SK-N-SH (cell line): ENCODE results near the gene LRRC75A. TPM values are rescaled to one million over a fixed set of nuclear protein-coding genes. Genes with fewer than 3 reads are reported as not detected.

Experiments used
- CTCF ChIA-PET: fragments of 300-600, 350-600 bp; formaldehyde crosslinking; extraction: SDS; loops from one replicate; lab custom pipeline; 2021; lab: Yijun Ruan, JAX
- POLR2A ChIA-PET: fragments of 350-600 bp; sonication (Branson Sonifier 250); formaldehyde crosslinking; extraction: SDS; loops from one replicate; lab custom pipeline; 2020; ENCODE audit warnings: antibody characterized with exemption, inconsistent platforms; lab: Yijun Ruan, JAX
- DNase-seq: peaks from one replicate; pipeline ENCODE4 v3.0.0; 2012
- H2AFZ ChIP-seq: fragments of 200-600 bp; sonication (generic); 2 replicates; pipeline ENCODE4 v1.8.1; 2016; ENCODE audit warnings: antibody characterized with exemption, mild to moderate bottlenecking, low read depth
- H3F3A ChIP-seq: fragments of 200-600 bp; sonication (generic); replicated peaks from 2 replicates; pipeline ENCODE3; 2016; ENCODE audit warnings: antibody characterized with exemption, mild to moderate bottlenecking; ENCODE audit not compliant: insufficient read depth
- H3K27ac ChIP-seq, 2 experiments: fragments of 200-500 bp in 1 of 2; fragments of 200-600 bp in 1 of 2; sonication (Bioruptor generic) in 1 of 2; sonication (generic), shearing (Covaris generic) in 1 of 2; 2 replicates each; pipeline versions ENCODE4 v1.5.1 to v1.6.1; 2014 to 2016; ENCODE audit warnings: low read depth in 2 of 2, inconsistent platforms in 1 of 2, low read length in 1 of 2, mild to moderate bottlenecking in 1 of 2, mixed read lengths in 1 of 2
- H3K27me3 ChIP-seq: fragments of 200-600 bp; sonication (generic), shearing (Covaris generic); 2 replicates; pipeline ENCODE4 v1.6.1; 2016; ENCODE audit warnings: mixed run types; ENCODE audit not compliant: insufficient read depth
- H3K36me3 ChIP-seq, 2 experiments: fragments of 200-500 bp in 1 of 2; fragments of 200-600 bp in 1 of 2; sonication (Bioruptor generic) in 1 of 2; sonication (generic) in 1 of 2; replicated peaks in 1 of 2; 2 replicates each; pipeline versions ENCODE3 to v1.5.1; 2014 to 2016; ENCODE audit warnings: low read length in 1 of 2, mild to moderate bottlenecking in 1 of 2; ENCODE audit not compliant: insufficient read depth in 2 of 2, control insufficient read depth in 1 of 2
- H3K4me1 ChIP-seq, 2 experiments: fragments of 200-500 bp in 1 of 2; fragments of 200-600 bp in 1 of 2; sonication (Bioruptor generic) in 1 of 2; sonication (generic), shearing (Covaris generic) in 1 of 2; 2 replicates each; pipeline versions ENCODE4 v1.5.1 to v1.6.1; 2014 to 2016; ENCODE audit warnings: low read depth in 1 of 2, low read length in 1 of 2, mixed run types in 1 of 2; ENCODE audit not compliant: insufficient read depth in 2 of 2, control insufficient read depth in 1 of 2
- H3K4me2 ChIP-seq: fragments of 200-600 bp; sonication (generic), shearing (Covaris generic); 2 replicates; pipeline ENCODE4 v1.6.1; 2017; ENCODE audit warnings: mixed run types
- H3K4me3 ChIP-seq, 2 experiments: fragments of 200-500 bp in 1 of 2; fragments of 200-600 bp in 1 of 2; sonication (Bioruptor generic) in 1 of 2; sonication (generic), shearing (Covaris generic) in 1 of 2; 2 replicates each; pipeline versions ENCODE4 v1.5.1 to v1.8.1; 2014 to 2016; ENCODE audit warnings: low read depth in 2 of 2, inconsistent platforms in 1 of 2, low read length in 1 of 2, mild to moderate bottlenecking in 1 of 2, mixed read lengths in 1 of 2, moderate library complexity in 1 of 2
- H3K79me2 ChIP-seq: fragments of 200-600 bp; sonication (generic); 2 replicates; pipeline ENCODE4 v1.8.1; 2017; ENCODE audit warnings: mild to moderate bottlenecking; ENCODE audit not compliant: insufficient read depth
- H3K9ac ChIP-seq: fragments of 200-600 bp; sonication (generic); 2 replicates; pipeline ENCODE4 v1.6.1; 2017; ENCODE audit warnings: mixed run types
- H3K9me2 ChIP-seq: fragments of 200-600 bp; sonication (generic); 2 replicates; pipeline ENCODE4 v1.6.1; 2017; ENCODE audit warnings: mixed run types
- H3K9me3 ChIP-seq: fragments of 200-600 bp; sonication (generic); 2 replicates; pipeline ENCODE4 v1.6.1; 2017; ENCODE audit warnings: mixed run types, mild to moderate bottlenecking, moderate library complexity
- H4K20me1 ChIP-seq: fragments of 200-600 bp; sonication (generic); 2 replicates; pipeline ENCODE4 v1.6.1; 2017; ENCODE audit warnings: mild to moderate bottlenecking, mixed run types; ENCODE audit not compliant: insufficient read depth
- CTCF ChIP-seq: fragments of 200-600 bp; sonication (generic); IDR thresholded peaks from 2 replicates; pipeline ENCODE4 v1.6.1; 2017; ENCODE audit warnings: antibody characterized with exemption, mild to moderate bottlenecking, moderate library complexity
- EP300 ChIP-seq, 2 experiments: IDR thresholded peaks; 2 replicates each; pipeline versions ENCODE4 v1.4.0 to v1.6.1; 2012; ENCODE audit warnings: borderline replicate concordance in 1 of 2, low read depth in 1 of 2, low read length in 1 of 2
- EZH2phosphoT487 ChIP-seq: fragments of 200-600 bp; sonication (generic); IDR thresholded peaks from 2 replicates; pipeline ENCODE4 v1.6.1; 2017; ENCODE audit warnings: low read depth, mixed run types, mild to moderate bottlenecking, antibody characterized with exemption, moderate library complexity, borderline replicate concordance
- FOXJ3 ChIP-seq: sonication (generic); formaldehyde crosslinking; IDR thresholded peaks from 2 replicates; pipeline ENCODE4 v1.5.1; 2020; ENCODE audit warnings: mild to moderate bottlenecking, missing genetic modification reagents
- FOXM1 ChIP-seq: IDR thresholded peaks from 2 replicates; pipeline ENCODE4 v1.4.0; 2012; ENCODE audit warnings: low read depth, mild to moderate bottlenecking
- GABPA ChIP-seq: IDR thresholded peaks from 2 replicates; pipeline ENCODE4 v1.4.0; 2012; ENCODE audit warnings: low read depth, mild to moderate bottlenecking
- IRF3 ChIP-seq: fragments of 150-350 bp; IDR thresholded peaks from 2 replicates; pipeline ENCODE4 v1.6.1; 2016; ENCODE audit warnings: mild to moderate bottlenecking, low read depth, low read length
- MEF2A ChIP-seq: IDR thresholded peaks from 2 replicates; pipeline ENCODE4 v1.4.0; 2012; ENCODE audit warnings: low read depth, borderline replicate concordance
- MXI1 ChIP-seq: IDR thresholded peaks from 2 replicates; pipeline ENCODE4 v1.6.1; 2012; ENCODE audit warnings: mild to moderate bottlenecking, low read depth, low read length, improper control_type of control experiment
- NRF1 ChIP-seq: IDR thresholded peaks from 2 replicates; pipeline ENCODE4 v1.6.1; 2012; ENCODE audit warnings: low read depth, mild to moderate bottlenecking, low read length
- RAD21 ChIP-seq: IDR thresholded peaks from 2 replicates; pipeline ENCODE4 v1.6.1; 2012; ENCODE audit warnings: mild to moderate bottlenecking, low read length
- SMC3 ChIP-seq: IDR thresholded peaks from 2 replicates; pipeline ENCODE4 v1.6.1; 2012; ENCODE audit warnings: low read depth, low read length, improper control_type of control experiment
- TCF12 ChIP-seq: IDR thresholded peaks from 2 replicates; pipeline ENCODE4 v1.4.0; 2012
- TEAD4 ChIP-seq: IDR thresholded peaks from 2 replicates; pipeline ENCODE4 v1.4.0; 2012; ENCODE audit warnings: mild to moderate bottlenecking, borderline replicate concordance; ENCODE audit not compliant: insufficient read depth
- USF1 ChIP-seq: IDR thresholded peaks from 2 replicates; pipeline ENCODE4 v1.4.0; 2012; ENCODE audit warnings: low read depth, borderline replicate concordance
- USF2 ChIP-seq: fragments of 150-350 bp; IDR thresholded peaks from 2 replicates; pipeline ENCODE4 v1.6.1; 2017; ENCODE audit warnings: antibody characterized with exemption, low read length, low read depth, borderline replicate concordance
- ZBTB33 ChIP-seq: IDR thresholded peaks from 2 replicates; pipeline ENCODE4 v1.4.0; 2012; ENCODE audit warnings: low read depth, borderline replicate concordance
- WGBS: methylation state at CpG from one replicate; pipeline ENCODE4 v1.1.6; 2017; ENCODE audit warnings: low lambda C conversion rate; 5-methylcytosine and 5-hydroxymethylcytosine counted together
- polyA plus RNA-seq, 3 experiments: library from polyadenylated mRNA; depleted of rRNA; stranded (reverse); fragments of >200 nt; gene quantifications; 2 replicates each; pipeline ENCODE4 v1.2.3, GENCODE V29; 2012

Gene LRRC75A
- polyA plus RNA-seq, 1 of the 3 experiments (the other 2 are of a cell fraction): 1.2 TPM

- WGBS: 86% methylated on average over 3 of the region's 3 CpGs
- Histone ChIP-seq H3K9me2 (no peaks in the 10 kb centered on the region), H3K27ac (no peak overlapping the region), H3K36me3 (no peaks in the 10 kb centered on the region), H3K9ac (no peak overlapping the region), H3K27me3 (peaks cover 14% of the 10 kb centered on the region; the same call in 1 of the 2 replicates), H3K4me1 (peaks cover 15 to 49% of the 10 kb centered on the region in 2 experiments; a peak in 2 of 4 replicates), H3K4me3 (no peak overlapping the region), H3K79me2 (no peaks in the 10 kb centered on the region), H2AFZ (no peak overlapping the region), H3K4me2 (no peak overlapping the region), H4K20me1 (no peaks in the 10 kb centered on the region), H3F3A (no peaks in the 10 kb centered on the region), H3K9me3 (no peaks in the 10 kb centered on the region)
- TF ChIP-seq NRF1: no peak
- no peak for TF ChIP-seq ZBTB33
- no peak for TF ChIP-seq TCF12
- TF ChIP-seq SMC3: no peak
- no peak for TF ChIP-seq EP300 (IDR thresholded peaks at IDR 0.05; ENCODE audit: borderline replicate concordance in 1 of 2, low read depth in 1 of 2, low read length in 1 of 2)
- no peak for TF ChIP-seq FOXJ3
- no peak for TF ChIP-seq MEF2A
- TF ChIP-seq CTCF: no peak
- no peak for TF ChIP-seq GABPA
- TF ChIP-seq TEAD4: no peak
- no peak for TF ChIP-seq FOXM1
- no peak for TF ChIP-seq MXI1
- no peak for TF ChIP-seq USF2
- no peak for TF ChIP-seq USF1
- TF ChIP-seq IRF3: no peak
- no peak for TF ChIP-seq RAD21
- no peak for TF ChIP-seq EZH2phosphoT487
- CTCF ChIA-PET: interaction anchor here (0.9 to 4.7 kb wide), 5 partner anchors 26 to 95 kb away, joined by 3 to 23 read pairs (median 7); no protein-coding TSS in a partner anchor
- POLR2A ChIA-PET: interaction anchor here (0.6 kb wide), 1 partner anchor 47 kb away, joined by 3 read pairs; no protein-coding TSS in a partner anchor
- DNase-seq: no peak
These were observed 2.6 kb downstream of the LRRC75A start for GRCh38 chr17:16489431-16489830.
